Left ventricle myocardium inferior (tissue), 1 donor: ENCODE measurements around the gene DPP6. TPM values are rescaled to one million over a fixed set of nuclear protein-coding genes. Genes with fewer than 3 reads are reported as not detected.

Experiments used
- DNase-seq: peaks from one replicate; pipeline ENCODE4 v3.0.0-alpha.2; 2020
- H3K27ac ChIP-seq: fragments of 200-600 bp; replicated peaks from 2 replicates; pipeline ENCODE4 v1.8.0; 2021
- H3K27me3 ChIP-seq: fragments of 200-600 bp; 2 replicates; pipeline ENCODE4 v1.8.0; 2021; ENCODE audit warnings: low read depth
- H3K36me3 ChIP-seq: fragments of 200-600 bp; 2 replicates; pipeline ENCODE4 v1.8.0; 2021
- H3K4me1 ChIP-seq: fragments of 200-600 bp; 2 replicates; pipeline ENCODE4 v1.8.0; 2021
- H3K4me3 ChIP-seq: fragments of 200-600 bp; 2 replicates; pipeline ENCODE4 v1.8.0; 2021; ENCODE audit warnings: mild to moderate bottlenecking, moderate library complexity
- H3K9me3 ChIP-seq: fragments of 200-600 bp; replicated peaks from 2 replicates; pipeline ENCODE4 v1.8.0; 2021
- CTCF ChIP-seq: fragments of 200-600 bp; IDR thresholded peaks from 2 replicates; pipeline ENCODE4 v1.8.0; 2021; ENCODE audit warnings: antibody characterized with exemption, mild to moderate bottlenecking, borderline replicate concordance
- intact Hi-C: fragments of 100-400 bp; cut with micrococcal nuclease; formaldehyde crosslinking; loops from one replicate; pipeline ENCODE4 v1.11.0; 2022
- total RNA-seq: library from RNA; stranded (reverse); fragmentation: NEBNext Ultra II Directional; extraction: Animal tissue kit (Norgen Biotek cat#: 25700); gene quantifications from one replicate; pipeline ENCODE4 v1.2.1, GENCODE V29; 2021
- donor health status: DM: no; HTN: yes; CAD: no; lungs with severe emphysema.

Gene DPP6
- total RNA-seq, 1 donor from 2014 or later = 0.25 TPM

- H3K27me3 ChIP-seq = peaks cover 11% of the 10 kb centered on the region
- H3K9me3 ChIP-seq = no peaks in the 10 kb centered on the region
- no peak for TF ChIP-seq CTCF
- intact Hi-C loops = no loop called here
- DNase-seq = no peak
- H3K4me1 ChIP-seq = no peaks in the 10 kb centered on the region
- no peak overlapping the region for H3K27ac ChIP-seq
- H3K4me3 ChIP-seq = no peak overlapping the region
- H3K36me3 ChIP-seq = no peaks in the 10 kb centered on the region
These were observed 525.1 kb downstream of the DPP6 start for GRCh38 chr7:154577141-154577873.

- intact Hi-C loops = no loop called here
- H3K27ac ChIP-seq = no peak overlapping the region
These were observed 526.1 kb downstream of the DPP6 start for GRCh38 chr7:154578336-154578735.

GRCh38 chr7:154579711-154580110 lies 527.5 kb downstream of the DPP6 start:
- H3K9me3 ChIP-seq = no peaks in the 10 kb centered on the region
- H3K4me1 ChIP-seq = no peaks in the 10 kb centered on the region
- peaks cover 8% of the 10 kb centered on the region for H3K27me3 ChIP-seq
- H3K36me3 ChIP-seq = no peaks in the 10 kb centered on the region
- no peak overlapping the region for H3K27ac ChIP-seq
- no peak overlapping the region for H3K4me3 ChIP-seq
- TF ChIP-seq CTCF = no peak
- DNase-seq = no peak
- intact Hi-C loops = no loop called here

More at GRCh38 chr7:154578336-154578735, 526.1 kb downstream of the DPP6 start:
- Histone ChIP-seq H3K36me3 (no peaks in the 10 kb centered on the region), H3K9me3 (no peaks in the 10 kb centered on the region), H3K27me3 (peaks cover 9% of the 10 kb centered on the region), H3K4me3 (no peak overlapping the region), H3K4me1 (no peaks in the 10 kb centered on the region)
- no peak for DNase-seq
- no peak for TF ChIP-seq CTCF

GRCh38 chr7:154581251-154581890 lies 529.2 kb downstream of the DPP6 start:
- no peaks in the 10 kb centered on the region for H3K9me3 ChIP-seq
- H3K4me1 ChIP-seq = no peaks in the 10 kb centered on the region
- H3K27ac ChIP-seq = no peak overlapping the region
- no peak overlapping the region for H3K4me3 ChIP-seq
- TF ChIP-seq CTCF = no peak
- no peak for DNase-seq
- intact Hi-C loops = no loop called here
- H3K27me3 ChIP-seq = peaks cover 8% of the 10 kb centered on the region
- H3K36me3 ChIP-seq = no peaks in the 10 kb centered on the region

GRCh38 chr7:154583454-154583853 lies 531.3 kb downstream of the DPP6 start:
- DNase-seq = no peak
- Histone ChIP-seq H3K36me3 (no peaks in the 10 kb centered on the region), H3K4me1 (no peaks in the 10 kb centered on the region), H3K9me3 (no peaks in the 10 kb centered on the region), H3K27ac (no peak overlapping the region), H3K27me3 (peaks cover 8% of the 10 kb centered on the region), H3K4me3 (no peak overlapping the region)
- TF ChIP-seq CTCF = no peak
- intact Hi-C loops = no loop called here
